GM21619 (cell line): ENCODE data around the gene WDR37.
A peak's percentile ranks its signal among the peaks of the same experiment; 100 is the strongest.
"Not testable (repeated sequence)": the region's sequence is repeated elsewhere in the genome, so short reads cannot be mapped to it uniquely, and the experiment has no call there.

ENCODE experiments used
- ATAC-seq: cut with Tn5 transposase; IDR thresholded peaks from one replicate; pipeline ENCODE4 v1.9.1; 2021; ENCODE audit not compliant: unreplicated experiment

The WDR37 gene

GRCh38 chr10:1101946-1102345 is 45.8 kb downstream of the WDR37 start:
- no peak for ATAC-seq

- no peak for ATAC-seq
Measured at GRCh38 chr10:1102416-1102815, 46.2 kb downstream of the WDR37 start.

- ATAC-seq = no peak
Measured at GRCh38 chr10:1102831-1103230, 46.6 kb downstream of the WDR37 start.

GRCh38 chr10:1103551-1103950 is 47.4 kb downstream of the WDR37 start:
- no peak for ATAC-seq

GRCh38 chr10:1104971-1105370 is 48.8 kb downstream of the WDR37 start:
- no peak for ATAC-seq

- ATAC-seq = no peak
Measured at GRCh38 chr10:1107004-1107403, 50.8 kb downstream of the WDR37 start.

GRCh38 chr10:1107679-1108078 is 51.5 kb downstream of the WDR37 start:
- ATAC-seq = no peak

GRCh38 chr10:1109795-1110673 is 53.8 kb downstream of the WDR37 start:
- ATAC-seq = peak; percentile 92

- ATAC-seq = no peak
Measured at GRCh38 chr10:1110674-1111119, 54.5 kb downstream of the WDR37 start.

GRCh38 chr10:1114315-1114714 is 58.1 kb downstream of the WDR37 start:
- ATAC-seq = no peak

GRCh38 chr10:1114719-1115606 is 58.8 kb downstream of the WDR37 start:
- no peak for ATAC-seq

- ATAC-seq = no peak
Measured at GRCh38 chr10:1115607-1115955, 59.4 kb downstream of the WDR37 start.

GRCh38 chr10:1116051-1116450 is 59.9 kb downstream of the WDR37 start:
- ATAC-seq = no peak

- no peak for ATAC-seq
Measured at GRCh38 chr10:1116696-1117280, 60.6 kb downstream of the WDR37 start.

GRCh38 chr10:1117651-1118050 is 61.5 kb downstream of the WDR37 start:
- ATAC-seq = no peak

- not testable (repeated sequence) for ATAC-seq
Measured at GRCh38 chr10:1118318-1118717, 62.1 kb downstream of the WDR37 start.

- no peak for ATAC-seq
Measured at GRCh38 chr10:1119027-1119426, 62.8 kb downstream of the WDR37 start.

- no peak for ATAC-seq
Measured at GRCh38 chr10:1119501-1119900, 63.3 kb downstream of the WDR37 start.

- ATAC-seq = no peak
Measured at GRCh38 chr10:1120306-1120705, 64.1 kb downstream of the WDR37 start.

GRCh38 chr10:1120801-1121211 is 64.6 kb downstream of the WDR37 start:
- ATAC-seq = no peak

GRCh38 chr10:1121271-1121970 is 65.2 kb downstream of the WDR37 start:
- ATAC-seq = no peak
